ENCODE measurements around the gene SLX4IP.

SLX4IP gene

GRCh38 chr20:10651227-10651990 is 216.3 kb downstream of the SLX4IP start:
- TF ChIP-seq CTCF (IDR thresholded peaks at IDR 0.05; ENCODE audit: low read depth, low read length): peak; percentile 30; the same call in 1 of the 2 replicates
- Histone ChIP-seq H3K9me3 (ENCODE audit: severe bottlenecking) (no peaks in the 10 kb centered on the region), H3K27me3 (ENCODE audit: insufficient read depth, low read depth, severe bottlenecking) (no peaks in the 10 kb centered on the region), H3K4me3 (ENCODE audit: low read depth, low read length) (no peak overlapping the region), H3K27ac (no peak overlapping the region), H3K36me3 (no peaks in the 10 kb centered on the region)
- no peak for DNase-seq

- TF ChIP-seq CTCF (IDR thresholded peaks at IDR 0.05; ENCODE audit: low read depth, low read length): no peak
- Histone ChIP-seq H3K36me3 (no peaks in the 10 kb centered on the region), H3K27me3 (ENCODE audit: insufficient read depth, low read depth, severe bottlenecking) (no peaks in the 10 kb centered on the region), H3K4me3 (ENCODE audit: low read depth, low read length) (no peak overlapping the region), H3K9me3 (ENCODE audit: severe bottlenecking) (no peaks in the 10 kb centered on the region), H3K27ac (no peak overlapping the region)
- DNase-seq: no peak
These were observed 217.1 kb downstream of the SLX4IP start for GRCh38 chr20:10652185-10652584.

GRCh38 chr20:10652660-10653261 is 217.7 kb downstream of the SLX4IP start:
- H3K36me3 ChIP-seq: no peaks in the 10 kb centered on the region
- H3K27ac ChIP-seq: no peak overlapping the region
- H3K27me3 ChIP-seq (ENCODE audit: insufficient read depth, low read depth, severe bottlenecking): no peaks in the 10 kb centered on the region
- no peak for TF ChIP-seq CTCF (IDR thresholded peaks at IDR 0.05; ENCODE audit: low read depth, low read length)
- no peak overlapping the region for H3K4me3 ChIP-seq (ENCODE audit: low read depth, low read length)
- DNase-seq: no peak
- H3K9me3 ChIP-seq (ENCODE audit: severe bottlenecking): no peaks in the 10 kb centered on the region

- peak; percentile 73 for DNase-seq
- Histone ChIP-seq H3K9me3 (ENCODE audit: severe bottlenecking) (no peaks in the 10 kb centered on the region), H3K27ac (no peak overlapping the region), H3K27me3 (ENCODE audit: insufficient read depth, low read depth, severe bottlenecking) (no peaks in the 10 kb centered on the region), H3K36me3 (no peaks in the 10 kb centered on the region), H3K4me3 (ENCODE audit: low read depth, low read length) (peak overlapping the region; percentile 16)
- no peak for TF ChIP-seq CTCF (IDR thresholded peaks at IDR 0.05; ENCODE audit: low read depth, low read length)
These were observed 218.6 kb downstream of the SLX4IP start for GRCh38 chr20:10653599-10654249.

GRCh38 chr20:10654250-10654610 is 219.1 kb downstream of the SLX4IP start:
- no peaks in the 10 kb centered on the region for H3K36me3 ChIP-seq
- H3K27me3 ChIP-seq (ENCODE audit: insufficient read depth, low read depth, severe bottlenecking): no peaks in the 10 kb centered on the region
- no peak for DNase-seq
- no peak overlapping the region for H3K27ac ChIP-seq
- no peak for TF ChIP-seq CTCF (IDR thresholded peaks at IDR 0.05; ENCODE audit: low read depth, low read length)
- H3K9me3 ChIP-seq (ENCODE audit: severe bottlenecking): no peaks in the 10 kb centered on the region
- no peak overlapping the region for H3K4me3 ChIP-seq (ENCODE audit: low read depth, low read length)

Measured in WERI-Rb-1 (cell line).